HG02759 (cell line): ENCODE measurements around the gene USPL1.

Source experiments
- ATAC-seq: cut with Tn5 transposase; IDR thresholded peaks from one replicate; pipeline ENCODE4 v1.9.1; 2021; ENCODE audit warnings: mild to moderate bottlenecking, moderate library complexity; ENCODE audit not compliant: unreplicated experiment

Gene USPL1

GRCh38 chr13:30692113-30692512 lies 74.4 kb downstream of the USPL1 start:
- ATAC-seq = no peak

GRCh38 chr13:30696278-30697176 lies 78.8 kb downstream of the USPL1 start:
- no peak for ATAC-seq

- no peak for ATAC-seq
Measured at GRCh38 chr13:30697177-30697953, 79.6 kb downstream of the USPL1 start.

- ATAC-seq = no peak
Measured at GRCh38 chr13:30697996-30698401, 80.3 kb downstream of the USPL1 start.

GRCh38 chr13:30698488-30699005 lies 80.8 kb downstream of the USPL1 start:
- no peak for ATAC-seq

GRCh38 chr13:30700364-30700763 lies 82.6 kb downstream of the USPL1 start:
- no peak for ATAC-seq

GRCh38 chr13:30702006-30702405 lies 84.3 kb downstream of the USPL1 start:
- ATAC-seq = no peak

GRCh38 chr13:30704596-30704995 lies 86.9 kb downstream of the USPL1 start:
- no peak for ATAC-seq

- no peak for ATAC-seq
Measured at GRCh38 chr13:30705680-30706079, 88.0 kb downstream of the USPL1 start.

- ATAC-seq = no peak
Measured at GRCh38 chr13:30708541-30708940, 90.8 kb downstream of the USPL1 start.
